GM21528 (cell line): ENCODE measurements around the gene ALG1.

Experiments
- ATAC-seq: cut with Tn5 transposase; IDR thresholded peaks from one replicate; pipeline ENCODE4 v1.9.1; 2021; ENCODE audit warnings: mild to moderate bottlenecking, moderate library complexity; ENCODE audit not compliant: unreplicated experiment, low FRiP score

ALG1 gene, protein sequence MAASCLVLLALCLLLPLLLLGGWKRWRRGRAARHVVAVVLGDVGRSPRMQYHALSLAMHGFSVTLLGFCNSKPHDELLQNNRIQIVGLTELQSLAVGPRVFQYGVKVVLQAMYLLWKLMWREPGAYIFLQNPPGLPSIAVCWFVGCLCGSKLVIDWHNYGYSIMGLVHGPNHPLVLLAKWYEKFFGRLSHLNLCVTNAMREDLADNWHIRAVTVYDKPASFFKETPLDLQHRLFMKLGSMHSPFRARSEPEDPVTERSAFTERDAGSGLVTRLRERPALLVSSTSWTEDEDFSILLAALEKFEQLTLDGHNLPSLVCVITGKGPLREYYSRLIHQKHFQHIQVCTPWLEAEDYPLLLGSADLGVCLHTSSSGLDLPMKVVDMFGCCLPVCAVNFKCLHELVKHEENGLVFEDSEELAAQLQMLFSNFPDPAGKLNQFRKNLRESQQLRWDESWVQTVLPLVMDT

DNA sequence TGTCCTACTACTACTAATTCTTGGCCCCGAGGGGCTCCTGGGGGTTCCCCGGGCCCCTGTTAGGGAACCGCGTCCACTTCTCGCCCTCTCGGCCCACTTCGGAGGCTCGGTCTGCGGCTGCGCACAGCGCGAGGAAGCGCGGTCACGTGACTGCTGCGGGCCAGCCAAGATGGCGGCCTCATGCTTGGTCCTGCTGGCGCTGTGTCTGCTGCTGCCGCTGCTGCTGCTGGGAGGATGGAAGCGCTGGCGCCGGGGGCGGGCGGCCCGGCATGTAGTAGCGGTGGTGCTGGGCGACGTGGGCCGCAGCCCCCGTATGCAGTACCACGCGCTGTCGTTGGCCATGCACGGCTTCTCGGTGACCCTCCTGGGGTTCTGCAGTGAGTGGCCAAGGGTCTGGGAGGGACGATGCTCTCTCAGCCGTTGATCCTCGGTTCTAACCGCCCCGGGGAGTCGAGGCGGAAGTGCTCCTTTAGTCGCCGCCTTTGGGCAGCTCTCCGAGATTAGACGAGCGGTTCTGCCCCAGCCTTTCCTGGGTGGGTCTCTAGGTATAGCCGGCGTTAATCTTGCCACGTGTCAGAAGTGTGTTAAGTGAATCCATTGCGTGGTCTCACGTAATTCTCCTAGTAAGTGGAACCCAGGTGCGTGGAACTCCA is at the start of gene ALG1:
Gene ALG1 (plus strand): TSS at position 163 of the 653 bp plus-strand sequence. CDS start 7 bp downstream, at position 170.
- ATAC-seq = peak; percentile 88

DNA sequence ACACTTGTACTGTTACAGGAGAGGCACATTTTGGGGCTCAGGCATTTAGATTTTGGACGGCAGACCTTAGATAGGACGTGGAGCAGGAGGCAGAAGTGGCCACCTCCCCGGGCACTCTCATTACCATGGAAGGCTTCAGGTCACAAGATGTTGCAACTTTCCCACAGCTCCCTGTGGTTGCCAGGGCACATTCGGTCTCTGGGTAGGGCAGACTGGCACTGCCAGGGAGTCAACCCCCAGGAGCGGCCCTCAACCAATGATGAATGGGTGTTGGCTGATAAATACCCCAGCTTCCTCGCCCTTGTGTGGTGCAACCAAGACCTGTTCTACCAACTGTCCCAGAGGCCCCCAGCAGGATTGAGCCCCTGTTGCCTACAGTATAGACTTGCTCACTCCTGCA is 49.1 kb upstream of the ALG1 start:
- ATAC-seq = no peak

DNA sequence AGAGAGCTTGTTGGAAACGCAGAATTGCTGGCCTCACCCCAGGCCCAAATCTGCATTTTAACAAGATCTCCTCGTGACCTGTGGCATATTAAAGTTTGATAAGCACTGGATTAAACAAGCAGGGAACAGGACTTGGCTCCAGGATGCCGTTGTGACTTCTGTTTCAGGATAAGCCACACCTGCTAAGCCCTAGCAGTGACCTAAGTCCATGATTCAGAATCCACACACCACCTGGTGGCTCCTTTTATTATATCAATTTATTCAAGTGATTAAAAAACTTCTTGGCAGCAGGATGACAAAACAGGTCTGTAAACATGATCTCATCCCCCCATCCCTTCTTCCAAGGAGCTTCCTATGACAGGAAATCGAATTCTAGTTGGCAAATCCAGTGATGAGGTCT is 47.0 kb upstream of the ALG1 start:
- ATAC-seq = no peak

DNA sequence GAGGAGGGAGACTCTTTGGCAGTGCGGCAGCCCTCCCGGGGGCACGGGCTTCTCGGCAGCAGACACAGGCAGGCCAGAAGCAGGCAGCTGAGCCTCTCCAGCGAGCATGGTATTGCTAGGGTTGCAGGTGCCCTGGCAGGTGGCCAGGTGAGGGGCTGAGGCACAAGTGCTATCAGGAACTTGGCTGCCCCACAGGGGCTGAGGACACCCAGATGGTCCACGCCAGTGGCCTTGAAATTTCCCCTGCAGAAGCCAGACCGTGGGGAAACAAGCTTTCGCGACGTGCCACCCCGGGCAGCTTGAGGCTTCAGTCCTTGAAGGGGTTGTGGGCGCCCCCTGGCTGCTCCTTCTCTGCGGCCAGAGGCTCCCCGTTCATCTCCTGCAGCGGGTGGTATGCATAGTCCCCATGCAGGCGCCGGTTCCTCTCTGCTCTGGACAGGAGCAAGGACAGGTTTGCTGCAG is 46.4 kb upstream of the ALG1 start:
- no peak for ATAC-seq

DNA sequence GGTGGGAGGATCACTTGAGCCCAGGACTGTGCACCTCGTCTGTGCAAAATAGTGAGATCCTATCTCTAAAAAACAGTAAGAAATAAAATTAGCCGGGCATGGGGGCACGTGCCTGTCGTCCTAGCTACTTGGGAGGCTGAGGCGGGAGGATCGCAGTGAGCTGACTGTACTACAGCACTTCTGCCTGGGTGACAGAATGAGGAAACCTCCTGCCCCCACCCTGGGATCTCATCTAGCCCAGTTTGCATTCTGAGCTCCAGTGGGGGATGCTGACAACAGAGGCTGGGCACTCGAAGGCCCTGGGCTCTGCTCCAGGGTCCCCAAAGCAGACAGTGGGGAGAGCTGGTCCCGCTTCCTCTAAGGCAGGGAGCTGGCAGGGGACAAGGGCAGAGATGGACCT is 45.0 kb upstream of the ALG1 start:
- no peak for ATAC-seq

DNA sequence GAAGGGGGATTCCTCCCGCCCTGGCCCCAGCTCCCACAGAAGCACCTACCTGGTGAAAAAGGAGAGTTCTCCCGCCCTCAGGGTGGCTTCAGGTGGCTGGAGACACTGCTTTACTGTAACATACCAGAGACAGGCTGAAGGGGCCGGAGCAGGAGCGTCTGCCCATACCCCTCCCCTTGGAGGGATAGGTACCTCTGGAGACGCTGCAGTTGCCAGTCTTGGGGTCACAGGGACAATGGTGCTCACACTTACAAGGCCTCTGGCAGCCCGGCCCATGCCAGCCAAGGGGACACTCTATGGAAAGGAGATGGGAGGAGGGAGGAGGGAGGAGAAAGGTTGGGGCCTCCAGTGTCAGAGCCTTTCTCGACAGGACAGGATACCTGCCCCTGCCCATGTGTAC is 44.6 kb upstream of the ALG1 start:
- no peak for ATAC-seq

DNA sequence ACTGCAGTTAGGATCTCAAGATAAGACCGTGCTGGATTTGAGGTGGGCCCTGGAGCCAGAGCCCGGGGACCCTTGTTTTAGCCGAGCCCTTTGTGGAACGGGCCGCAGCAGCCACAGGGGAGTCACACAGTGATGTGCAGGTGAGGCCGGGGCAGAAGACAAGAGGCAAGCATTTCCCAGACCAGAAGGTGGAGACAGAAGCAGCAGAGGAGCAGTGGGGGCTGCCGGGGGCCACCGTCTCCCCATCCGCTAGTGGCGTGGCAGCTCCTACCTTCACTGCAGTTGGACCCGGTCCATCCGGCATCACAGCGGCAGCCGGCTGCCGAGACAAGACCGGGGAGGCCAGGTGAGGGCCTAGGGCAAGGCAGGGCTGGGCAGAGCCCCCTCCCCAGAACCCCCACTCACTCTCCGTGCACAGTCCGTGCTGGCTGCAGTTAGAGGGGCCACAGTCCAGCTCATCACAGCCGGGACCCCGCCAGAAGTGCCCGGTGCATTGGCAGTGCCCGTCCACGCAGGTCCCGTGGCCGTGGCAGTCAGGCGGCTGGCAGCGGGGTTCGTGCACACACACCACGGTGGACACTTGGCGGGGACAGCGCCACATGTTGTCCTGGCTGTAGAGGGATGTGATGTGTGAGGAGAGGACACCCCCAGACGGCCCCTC is 43.9 kb upstream of the ALG1 start:
- ATAC-seq = no peak

DNA sequence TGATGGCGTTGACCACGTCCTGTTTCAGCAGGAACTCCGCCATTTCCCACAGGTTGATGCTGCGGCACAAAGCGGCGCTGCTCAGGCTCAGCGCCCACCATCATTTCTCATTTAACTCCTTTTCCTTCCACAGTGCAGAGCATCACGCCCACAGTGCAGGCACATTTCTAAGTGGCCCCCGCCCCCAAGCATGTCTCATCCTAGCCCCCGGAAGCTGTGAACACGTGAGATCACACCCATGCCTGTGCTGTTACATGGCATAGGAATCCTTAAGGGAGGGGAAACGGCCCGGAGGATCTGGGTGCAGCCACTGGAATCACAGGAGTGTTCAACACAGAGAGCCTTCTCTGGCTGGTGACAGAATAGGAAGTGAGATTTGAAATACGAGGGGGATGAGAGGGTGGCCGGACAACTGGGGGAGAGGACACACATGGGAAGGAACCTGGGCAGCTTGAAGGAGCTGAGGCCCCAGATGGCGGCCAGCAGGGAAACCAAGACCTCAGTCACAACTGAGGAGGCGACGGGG is 42.6 kb upstream of the ALG1 start:
- ATAC-seq = no peak

DNA sequence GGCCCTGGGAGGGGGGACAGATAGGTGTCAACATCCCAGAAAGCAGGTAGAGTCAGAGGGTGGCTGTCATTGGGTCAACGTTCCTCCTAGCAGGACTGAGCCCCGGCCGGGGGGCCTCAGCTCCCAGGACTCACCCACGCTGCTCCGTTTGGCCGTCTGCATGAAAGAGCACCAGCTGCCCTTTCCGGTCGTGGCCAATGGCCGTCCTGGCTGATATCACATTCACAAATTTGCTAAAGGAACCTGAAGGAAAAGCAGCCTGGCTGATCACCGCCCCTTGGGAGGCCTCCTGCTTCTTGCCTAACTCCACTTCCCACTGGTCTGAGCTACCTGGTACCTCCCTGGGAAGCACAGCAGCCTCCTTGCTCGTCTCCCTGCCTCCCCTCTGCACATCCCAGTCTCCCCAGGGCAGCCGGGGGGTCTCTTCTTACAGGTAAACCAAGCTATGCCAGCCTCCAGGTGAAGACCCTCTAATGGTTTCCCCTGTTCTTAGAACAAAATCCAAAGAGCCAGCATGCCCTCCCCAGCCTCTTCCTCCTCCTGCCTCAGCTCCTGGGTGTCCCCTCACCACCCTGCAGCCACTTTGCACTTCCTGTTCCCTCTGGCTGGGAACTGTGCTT is 41.3 kb upstream of the ALG1 start:
- ATAC-seq = no peak

DNA sequence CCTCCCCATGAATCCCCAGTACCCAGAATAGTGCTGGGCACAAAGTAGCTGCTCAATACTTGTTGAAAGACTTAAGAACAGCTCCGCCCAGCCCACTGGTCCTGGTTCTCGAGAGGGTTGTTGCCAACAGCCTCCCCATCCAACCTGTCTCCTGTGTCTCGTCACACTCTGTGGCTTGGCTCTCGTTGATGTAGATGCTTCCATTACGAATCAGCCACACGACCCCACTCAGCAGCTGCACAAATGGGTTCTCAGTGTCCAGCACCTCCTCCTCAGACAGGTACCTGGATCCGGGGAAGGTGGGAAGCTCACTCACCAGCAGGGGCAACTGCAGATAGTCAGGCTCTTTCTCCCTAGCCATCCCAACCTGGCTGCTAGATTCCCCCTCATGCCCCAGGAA is 40.0 kb upstream of the ALG1 start:
- ATAC-seq = no peak

DNA sequence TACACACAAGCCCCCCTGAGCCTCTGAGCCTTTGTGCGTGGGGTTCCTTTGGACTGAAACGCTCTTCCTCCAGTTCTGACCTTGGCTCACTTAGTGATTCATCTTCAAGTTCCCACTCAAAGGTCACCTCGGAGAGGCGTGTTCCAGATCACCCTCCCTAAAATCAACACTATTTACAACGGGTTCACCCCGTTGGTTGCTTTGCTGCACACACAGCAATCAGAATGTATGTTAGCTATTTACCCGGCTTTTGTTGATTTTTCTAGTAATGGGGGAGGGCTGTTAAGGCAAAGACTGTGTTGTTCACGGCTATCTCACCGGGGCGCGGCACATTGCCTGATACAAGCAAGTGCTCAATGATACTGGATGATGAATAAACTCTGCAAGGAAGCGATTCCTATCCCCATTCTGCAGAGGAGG is 38.9 kb upstream of the ALG1 start:
- no peak for ATAC-seq

DNA sequence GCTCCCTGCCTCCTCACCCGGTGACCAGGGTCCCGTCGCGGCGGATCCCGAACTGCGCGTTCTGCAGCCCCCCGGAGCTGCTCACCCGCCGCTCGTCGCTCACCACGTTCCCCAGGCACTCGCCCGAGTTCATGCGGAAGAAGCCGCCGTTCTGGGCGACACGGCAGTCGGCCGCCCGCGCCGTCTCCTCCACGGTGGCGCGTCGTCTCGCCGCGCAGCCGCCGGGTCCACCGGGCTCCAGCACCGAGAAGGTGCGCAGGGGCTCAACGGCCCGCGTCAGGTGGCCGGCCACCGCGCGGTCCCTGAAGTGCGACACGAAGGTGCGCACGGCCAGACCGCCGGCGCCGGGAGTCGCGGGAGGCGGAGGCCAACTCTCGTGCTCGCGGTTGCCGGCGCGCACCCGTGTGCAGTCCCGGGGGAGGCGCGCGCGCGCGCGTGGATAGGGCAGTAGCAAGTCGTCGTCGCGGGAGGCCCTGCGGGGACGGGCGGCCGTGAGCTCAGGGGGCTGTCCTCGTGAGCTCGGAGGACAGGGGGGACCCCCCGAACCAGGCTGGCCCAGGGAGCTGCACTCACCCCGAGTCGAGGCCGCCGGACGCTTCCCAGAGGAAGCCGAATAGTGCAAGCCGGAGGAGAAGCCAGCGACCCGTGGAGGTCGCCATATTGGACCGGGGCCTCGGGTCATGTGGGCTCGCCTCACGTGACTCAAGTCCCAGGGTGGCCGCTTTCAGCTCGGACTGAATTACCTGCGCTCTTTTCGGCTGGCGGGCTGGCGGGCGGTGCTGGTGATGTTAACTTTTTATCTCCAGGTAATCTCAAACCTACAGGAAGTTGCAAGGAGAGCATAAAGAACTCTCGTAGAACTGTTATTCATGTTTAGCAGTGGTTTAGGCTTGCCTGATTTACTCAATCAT is 38.1 kb upstream of the ALG1 start, which contains the start of gene NAGPA:
Gene NAGPA (minus strand): TSS at position 680 of the 911 bp plus-strand sequence. CDS start 21 bp downstream, at position 659.
- ATAC-seq = peak; percentile 85

DNA sequence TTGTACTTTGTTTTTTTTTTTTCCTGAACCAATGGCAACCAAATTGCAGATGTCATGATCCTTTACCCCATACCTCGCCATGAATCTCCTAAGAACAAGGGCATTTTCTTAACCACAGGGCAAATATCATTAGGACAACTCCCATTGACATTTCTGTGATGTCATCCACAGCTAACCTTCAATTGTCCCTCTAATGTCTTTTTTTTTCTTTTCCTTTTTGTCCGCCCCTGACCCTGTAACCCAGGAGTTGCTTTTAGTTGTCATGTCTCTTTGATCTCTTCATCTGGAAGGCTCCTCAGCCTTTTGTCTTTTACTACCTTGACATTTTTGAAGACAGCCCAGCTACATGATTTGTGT is 37.5 kb upstream of the ALG1 start:
- no peak for ATAC-seq

DNA sequence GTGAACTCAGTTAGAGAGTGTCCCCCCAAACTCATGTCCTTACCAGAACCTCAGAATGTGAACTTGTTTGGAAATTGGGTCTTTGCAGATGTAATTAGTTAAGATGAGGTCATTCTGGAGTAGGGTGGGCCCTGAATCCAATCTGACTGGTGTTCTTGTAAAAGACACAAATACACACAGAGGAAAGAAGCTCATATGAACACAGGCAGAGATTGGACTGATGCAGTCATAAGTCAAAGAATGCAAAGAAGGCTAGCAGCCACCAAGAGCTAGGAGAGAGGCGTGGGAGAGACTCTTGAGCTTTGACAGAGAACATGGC is 35.8 kb upstream of the ALG1 start:
- no peak for ATAC-seq

DNA sequence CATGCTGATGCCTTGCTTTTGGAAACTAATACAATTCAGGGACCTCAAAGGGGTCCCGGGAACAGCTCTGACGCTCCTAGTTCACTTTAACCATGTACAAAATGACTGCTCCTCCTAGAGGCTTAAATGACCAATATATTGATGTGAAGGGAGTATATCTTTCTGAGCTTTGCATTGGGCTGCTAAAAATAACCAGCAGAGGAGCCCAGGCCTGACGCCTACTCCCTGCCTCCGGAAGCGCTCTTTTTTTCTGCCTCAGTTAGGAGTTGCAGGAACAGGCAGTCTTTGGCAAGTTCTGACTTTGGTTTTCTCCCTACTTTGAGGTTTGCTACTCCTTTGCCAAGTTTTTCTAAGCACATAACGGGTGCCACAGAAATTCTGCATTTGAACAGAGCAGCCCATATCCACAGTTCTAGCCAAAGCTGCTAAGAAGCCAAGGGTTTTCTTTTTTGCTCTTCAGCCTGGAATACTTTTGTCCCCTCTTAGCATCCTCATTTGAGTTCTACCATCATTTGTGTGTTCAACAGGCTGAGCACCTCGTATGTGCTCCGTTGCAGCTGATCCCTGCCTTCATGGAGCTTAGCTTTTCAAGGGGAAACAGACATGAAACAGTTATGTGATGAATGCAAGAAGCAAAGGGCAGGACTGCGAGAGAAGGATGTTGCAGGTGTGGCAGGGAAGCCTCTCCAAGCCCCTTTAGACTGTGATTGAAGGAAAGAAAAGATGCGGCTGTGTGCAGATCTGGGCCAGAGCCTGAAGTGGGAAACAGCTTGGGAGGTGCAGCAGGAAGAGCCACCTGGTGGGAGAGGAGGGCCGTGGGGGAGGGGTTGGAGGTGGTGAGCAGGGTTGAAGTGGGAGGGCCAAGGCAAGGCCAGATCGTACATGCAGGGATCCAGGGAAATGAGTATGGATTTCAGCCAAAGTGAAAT is 35.2 kb upstream of the ALG1 start:
- ATAC-seq = no peak

DNA sequence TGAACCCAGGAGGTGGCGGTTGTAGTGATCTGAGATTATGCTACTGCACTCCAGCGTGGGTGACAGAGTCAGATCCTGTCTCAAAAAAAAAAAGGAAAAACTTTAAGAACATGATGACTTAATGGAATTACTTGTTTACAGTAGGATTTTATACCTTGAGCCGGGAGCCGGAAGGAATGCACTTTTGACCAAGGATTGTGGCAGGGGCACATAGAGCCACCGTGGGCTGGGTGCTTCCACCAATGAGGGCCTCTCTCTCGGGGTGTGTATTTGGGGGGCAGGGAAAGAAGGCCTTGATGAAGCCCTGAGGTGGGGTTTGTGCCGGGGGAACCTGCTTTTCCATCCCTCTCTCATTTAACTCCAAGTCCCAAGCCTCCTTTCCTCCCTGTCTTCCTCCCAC is 31.2 kb upstream of the ALG1 start:
- ATAC-seq = no peak

DNA sequence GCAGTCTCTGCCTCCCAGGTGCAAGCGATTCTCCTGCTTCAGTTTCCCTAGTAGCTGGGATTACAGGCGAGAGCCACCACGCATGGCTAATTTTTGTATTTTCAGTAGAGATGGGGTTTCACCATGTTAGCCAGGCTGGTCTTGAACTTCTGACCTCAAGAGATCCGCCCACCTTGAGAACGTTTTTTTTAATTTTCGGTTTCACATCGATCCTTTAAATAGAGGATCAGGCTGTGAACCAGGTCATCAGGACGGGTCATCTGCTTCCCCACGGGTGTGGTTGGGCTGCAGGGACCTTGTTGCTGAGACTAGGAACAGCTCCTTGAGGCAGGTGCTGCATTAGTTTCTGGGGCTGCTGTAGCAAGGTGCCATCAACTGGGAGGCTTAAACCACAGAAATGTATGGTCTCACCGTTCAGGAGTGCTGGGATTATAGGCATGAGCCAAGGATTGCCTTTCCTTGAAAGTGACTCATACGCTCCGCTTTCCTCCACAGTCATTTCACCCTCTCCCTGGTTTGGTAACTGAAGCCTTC is 30.0 kb upstream of the ALG1 start:
- no peak for ATAC-seq

DNA sequence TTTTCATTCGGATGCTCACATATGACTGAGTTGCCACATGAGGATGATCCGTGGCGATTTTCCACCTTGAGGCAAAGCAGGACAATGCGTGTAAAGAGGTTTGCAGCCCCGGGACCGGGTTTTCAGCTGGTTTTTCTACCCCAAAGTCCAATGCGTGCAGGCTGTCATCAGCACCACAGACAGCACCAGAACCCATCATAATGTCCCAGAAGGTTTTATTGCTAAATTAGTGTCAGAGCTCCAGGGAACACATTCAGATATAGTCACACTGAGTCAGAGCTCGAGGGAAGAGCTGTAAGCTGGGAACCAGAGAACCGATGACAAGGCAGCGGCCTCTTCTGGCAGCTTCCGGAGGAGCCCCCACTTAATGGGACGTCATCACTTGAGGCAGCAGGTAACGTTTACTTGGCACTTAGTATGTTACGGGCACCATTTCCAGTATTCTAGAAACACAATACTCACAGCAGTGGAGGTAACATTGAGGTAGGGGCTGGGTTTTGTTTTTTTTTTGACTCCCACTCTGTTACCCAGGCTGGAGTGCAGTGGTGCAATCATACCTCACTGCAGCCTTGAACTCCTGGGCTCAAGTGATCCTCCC is 29.0 kb upstream of the ALG1 start:
- no peak for ATAC-seq
